Measurements from ENCODE around the gene NDUFB3.
"Not testable (repeated sequence)": the region's sequence is repeated elsewhere in the genome, so short reads cannot be mapped to it uniquely, and the experiment has no call there.

NDUFB3 gene

GRCh38 chr2:201100497-201100896 lies 28.7 kb downstream of the NDUFB3 start:
- no peak for DNase-seq

- DNase-seq = no peak
Observed at GRCh38 chr2:201105759-201106158, 34.0 kb downstream of the NDUFB3 start.

- DNase-seq = no peak
Observed at GRCh38 chr2:201107624-201108023, 35.8 kb downstream of the NDUFB3 start.

GRCh38 chr2:201108341-201108740 lies 36.5 kb downstream of the NDUFB3 start:
- no peak for DNase-seq

- DNase-seq = no peak
Observed at GRCh38 chr2:201109186-201109585, 37.4 kb downstream of the NDUFB3 start.

GRCh38 chr2:201110615-201111014 lies 38.8 kb downstream of the NDUFB3 start:
- no peak for DNase-seq

- DNase-seq = no peak
Observed at GRCh38 chr2:201111096-201111495, 39.3 kb downstream of the NDUFB3 start.

GRCh38 chr2:201114350-201114749 lies 42.5 kb downstream of the NDUFB3 start:
- no peak for DNase-seq

- no peak for DNase-seq
Observed at GRCh38 chr2:201114846-201115245, 43.0 kb downstream of the NDUFB3 start.

GRCh38 chr2:201116115-201116958 lies 44.5 kb downstream of the NDUFB3 start, which contains the start of gene CFLAR:
Gene CFLAR (plus strand): TSS chr2:201116164. CDS start chr2:201129866, 13,702 bp downstream.
- DNase-seq = peak in 1 of 2 experiments; percentile 35

- DNase-seq = no peak
Observed at GRCh38 chr2:201116959-201117734, 45.3 kb downstream of the NDUFB3 start.

GRCh38 chr2:201117735-201118094 lies 45.9 kb downstream of the NDUFB3 start:
- not testable (repeated sequence) for DNase-seq

GRCh38 chr2:201118121-201118960 lies 46.5 kb downstream of the NDUFB3 start:
- DNase-seq = peak in 1 of 2 experiments; percentile 27

- DNase-seq = no peak
Observed at GRCh38 chr2:201118961-201119854, 47.4 kb downstream of the NDUFB3 start.

- no peak for DNase-seq
Observed at GRCh38 chr2:201122276-201122675, 50.5 kb downstream of the NDUFB3 start.

- DNase-seq = no peak
Observed at GRCh38 chr2:201126308-201127151, 54.7 kb downstream of the NDUFB3 start.

- DNase-seq = no peak
Observed at GRCh38 chr2:201127152-201127511, 55.3 kb downstream of the NDUFB3 start.

- peak; percentile 51 to 76 for DNase-seq
Observed at GRCh38 chr2:201127570-201127969, 55.8 kb downstream of the NDUFB3 start.

- no peak for DNase-seq
Observed at GRCh38 chr2:201128033-201128432, 56.2 kb downstream of the NDUFB3 start.

- no peak for DNase-seq
Observed at GRCh38 chr2:201128933-201129505, 57.2 kb downstream of the NDUFB3 start.

Data from cerebellar nuclear complex (tissue), 1 donor.